A673 (cell line): Measurements from ENCODE around the gene KRT80. TPM values are rescaled to one million over a fixed set of nuclear protein-coding genes. Genes with fewer than 3 reads are reported as not detected.

Experiments
- BruUV-seq: library from RNA; stranded (reverse); fragments of 400-500 nt; replicated peaks from 2 replicates; lab custom pipeline; 2021; lab: Mats Ljungman, UMichigan
- CTCF ChIA-PET: fragments of 300-600 bp; sonication (Branson Sonifier 250); formaldehyde crosslinking; loops from one replicate; lab custom pipeline; 2022; ENCODE audit warnings: antibody characterized with exemption; lab: Charles Lee
- POLR2A ChIA-PET: fragments of 300-600 bp; sonication (Branson Sonifier 250); formaldehyde crosslinking; loops from one replicate; lab custom pipeline; 2022; ENCODE audit warnings: antibody characterized with exemption; ENCODE audit not compliant: low non-redundant PET; lab: Charles Lee
- DNase-seq: peaks from one replicate; pipeline ENCODE4 v3.0.0-alpha.2; 2015; ENCODE audit warnings: low spot score
- H3K27ac ChIP-seq: fragments of 200-600 bp; sonication (generic); 2 replicates; pipeline ENCODE4 v1.5.1; 2016; ENCODE audit warnings: mixed run types, low read depth, mild to moderate bottlenecking, mixed read lengths, antibody characterized with exemption, low read length; ENCODE audit not compliant: poor library complexity, severe bottlenecking
- H3K27me3 ChIP-seq: fragments of 200-600 bp; sonication (generic); replicated peaks from 2 replicates; pipeline ENCODE4 v1.6.1; 2017; ENCODE audit warnings: mixed run types, low read depth, mild to moderate bottlenecking, mixed read lengths, antibody characterized with exemption, low read length; ENCODE audit not compliant: insufficient read depth, poor library complexity
- H3K36me3 ChIP-seq: fragments of 200-600 bp; sonication (generic); 2 replicates; pipeline ENCODE4 v1.6.1; 2016; ENCODE audit warnings: mixed run types, mild to moderate bottlenecking, mixed read lengths, antibody characterized with exemption, low read length; ENCODE audit not compliant: insufficient read depth, poor library complexity, severe bottlenecking
- H3K4me1 ChIP-seq: fragments of 200-600 bp; sonication (generic); 2 replicates; pipeline ENCODE4 v1.6.1; 2017; ENCODE audit warnings: mixed run types, mild to moderate bottlenecking, mixed read lengths, antibody characterized with exemption, low read length; ENCODE audit not compliant: insufficient read depth, poor library complexity, severe bottlenecking
- H3K4me3 ChIP-seq: fragments of 200-600 bp; sonication (generic); 2 replicates; pipeline ENCODE4 v1.5.1; 2016; ENCODE audit warnings: low read depth, mixed run types, mild to moderate bottlenecking, mixed read lengths, low read length; ENCODE audit not compliant: poor library complexity, severe bottlenecking
- H3K9me3 ChIP-seq: fragments of 200-600 bp; sonication (generic); 2 replicates; pipeline ENCODE4 v1.6.1; 2016; ENCODE audit warnings: mixed run types, low read depth, mild to moderate bottlenecking, mixed read lengths, antibody characterized with exemption, low read length; ENCODE audit not compliant: poor library complexity, severe bottlenecking
- EZH2 ChIP-seq: fragments of 200-600 bp; sonication (generic); IDR thresholded peaks from 2 replicates; pipeline ENCODE4 v1.6.1; 2017; ENCODE audit warnings: borderline replicate concordance, low read depth, mild to moderate bottlenecking, mixed read lengths, antibody characterized with exemption, low read length; ENCODE audit not compliant: poor library complexity, severe bottlenecking
- intact Hi-C: fragments of 100-400 bp; cut with micrococcal nuclease; formaldehyde crosslinking; loops from one replicate; pipeline ENCODE4 v1.10.0; 2022; ENCODE audit not compliant: unreplicated experiment
- total RNA-seq: library from RNA; stranded (reverse); gene quantifications from 2 replicates; pipeline ENCODE4 v1.2.3, GENCODE V29; 2021
- TF ChIP-seq, protein P1 (sequence below): fragments of 300-800, 200-600 bp; sonication (generic); conservative IDR thresholded peaks from 2 replicates; pipeline ENCODE4 v1.5.1; 2017; ENCODE audit warnings: low read depth, mild to moderate bottlenecking, antibody characterized with exemption, low read length, moderate library complexity, mixed read lengths

Gene KRT80
- total RNA-seq, 1 experiment from 2014 or later = 1.0 TPM

- H3K9me3 ChIP-seq = no peaks in the 10 kb centered on the region
- intact Hi-C loops = loop anchor here (1.0 to 5.0 kb wide), 2 partner anchors 94 to 112 kb away; partner anchors contain the start of gene TAMALIN
- ChIA-PET CTCF (interaction anchor here (0.6 to 2.5 kb wide), 4 partner anchors 51 to 111 kb away, joined by 3 to 31 read pairs (median 4); no protein-coding TSS in a partner anchor), POLR2A (no interaction called here)
- DNase-seq = peak; percentile 62
- peaks cover 8% of the 10 kb centered on the region for H3K4me1 ChIP-seq
- no peaks in the 10 kb centered on the region for H3K36me3 ChIP-seq
- H3K4me3 ChIP-seq = no peak overlapping the region
- BruUV-seq = no TSS peak
- peaks cover 2% of the 10 kb centered on the region for H3K27me3 ChIP-seq
- TF ChIP-seq, protein P1, sequence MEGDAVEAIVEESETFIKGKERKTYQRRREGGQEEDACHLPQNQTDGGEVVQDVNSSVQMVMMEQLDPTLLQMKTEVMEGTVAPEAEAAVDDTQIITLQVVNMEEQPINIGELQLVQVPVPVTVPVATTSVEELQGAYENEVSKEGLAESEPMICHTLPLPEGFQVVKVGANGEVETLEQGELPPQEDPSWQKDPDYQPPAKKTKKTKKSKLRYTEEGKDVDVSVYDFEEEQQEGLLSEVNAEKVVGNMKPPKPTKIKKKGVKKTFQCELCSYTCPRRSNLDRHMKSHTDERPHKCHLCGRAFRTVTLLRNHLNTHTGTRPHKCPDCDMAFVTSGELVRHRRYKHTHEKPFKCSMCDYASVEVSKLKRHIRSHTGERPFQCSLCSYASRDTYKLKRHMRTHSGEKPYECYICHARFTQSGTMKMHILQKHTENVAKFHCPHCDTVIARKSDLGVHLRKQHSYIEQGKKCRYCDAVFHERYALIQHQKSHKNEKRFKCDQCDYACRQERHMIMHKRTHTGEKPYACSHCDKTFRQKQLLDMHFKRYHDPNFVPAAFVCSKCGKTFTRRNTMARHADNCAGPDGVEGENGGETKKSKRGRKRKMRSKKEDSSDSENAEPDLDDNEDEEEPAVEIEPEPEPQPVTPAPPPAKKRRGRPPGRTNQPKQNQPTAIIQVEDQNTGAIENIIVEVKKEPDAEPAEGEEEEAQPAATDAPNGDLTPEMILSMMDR = peak; percentile 76
- TF ChIP-seq EZH2 = no peak
- no peak overlapping the region for H3K27ac ChIP-seq
These were observed 72.2 kb downstream of the KRT80 start for GRCh38 chr12:52119398-52120254.

Other genes with a start within 250 kb of the KRT80 start
- 25.5 and 27.4 TPM in 2 replicates for gene ACVR1B, start 240.3 kb downstream of the KRT80 start, total RNA-seq
- 4.8 and 5.4 TPM in 2 replicates for gene TAMALIN, start 185.1 kb downstream of the KRT80 start, total RNA-seq
- gene NR4A1, start 140.6 kb downstream of the KRT80 start, total RNA-seq = 12.5 and 19.8 TPM in 2 replicates
- gene ATG101, start 122.0 kb downstream of the KRT80 start, total RNA-seq = 52.0 and 54.3 TPM in 2 replicates
- 0.24 and 0.28 TPM in 2 replicates for gene SMIM41, start 112.3 kb downstream of the KRT80 start, total RNA-seq
- gene KRT7, start 41.2 kb upstream of the KRT80 start, total RNA-seq = 0.79 and 1.0 TPM in 2 replicates
- not detected in 2 replicates for gene KRT86, start 82.6 kb upstream of the KRT80 start, total RNA-seq
- gene KRT81, start 99.5 kb upstream of the KRT80 start, total RNA-seq = 0.20 and 0.30 TPM in 2 replicates
- gene KRT83, start 129.4 kb upstream of the KRT80 start, total RNA-seq = not detected in 2 replicates
- gene KRT85, start 175.5 kb upstream of the KRT80 start, total RNA-seq = not detected in 2 replicates
- not detected in 2 replicates for gene KRT84, start 193.6 kb upstream of the KRT80 start, total RNA-seq
- not detected in 2 replicates for gene KRT82, start 214.3 kb upstream of the KRT80 start, total RNA-seq
- not detected in 2 replicates for gene KRT75, start 242.4 kb upstream of the KRT80 start, total RNA-seq